Neural progenitor cell (in vitro differentiated cells): ENCODE results near the gene LMX1B.

Experiments
- EZH2 ChIP-seq: fragments of 200-600 bp; sonication (generic); IDR thresholded peaks from 2 replicates; pipeline ENCODE4 v1.6.1; 2017; ENCODE audit warnings: antibody characterized with exemption, mild to moderate bottlenecking, moderate library complexity
- EZH2phosphoT487 ChIP-seq: fragments of 200-600 bp; sonication (generic); IDR thresholded peaks from 2 replicates; pipeline ENCODE4 v1.6.1; 2017; ENCODE audit warnings: antibody characterized with exemption

DNA sequence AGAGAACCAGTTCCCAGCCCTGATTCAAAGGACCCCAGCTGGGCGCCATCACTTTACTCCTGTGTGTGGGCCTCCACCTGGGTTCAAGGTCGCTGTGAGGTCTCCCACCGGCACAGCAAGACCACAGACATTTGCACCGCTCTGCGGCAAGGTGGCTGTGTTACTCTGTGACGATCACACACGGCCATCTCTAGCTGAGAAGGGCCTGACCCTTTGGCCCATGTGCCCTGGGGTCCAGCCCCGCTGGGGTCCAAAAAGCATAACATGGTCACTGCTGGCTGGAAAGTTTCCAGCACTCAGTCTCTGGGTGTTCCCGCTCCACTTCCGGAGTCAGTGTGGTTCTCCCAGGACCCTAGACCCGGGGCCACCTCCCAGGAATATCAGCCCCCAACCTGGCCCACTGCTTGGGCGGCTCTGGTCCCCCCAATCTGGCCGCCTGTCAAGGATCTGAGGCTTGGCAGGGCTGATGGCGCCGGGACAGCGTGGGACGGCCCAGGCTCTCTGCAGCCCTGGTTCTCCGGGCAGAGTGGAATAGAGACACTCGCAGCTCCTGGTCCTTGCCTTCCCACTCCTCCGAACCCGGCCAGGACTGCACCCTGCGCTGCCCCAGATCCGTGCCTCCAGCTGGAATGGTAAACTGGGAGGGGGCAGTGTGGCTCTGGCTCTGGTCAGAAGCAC lies 3.9 kb upstream of the LMX1B start:
- TF ChIP-seq EZH2 (peak; percentile 67), EZH2phosphoT487 (no peak)
